ENCODE data around the gene USE1.

- TF ChIP-seq CTCF (IDR thresholded peaks at IDR 0.05) (no peak), TCF7L2 (IDR thresholded peaks at IDR 0.05; ENCODE audit: low read depth, low read length) (no peak), SIN3A (IDR thresholded peaks at IDR 0.05; ENCODE audit: borderline replicate concordance, insufficient read depth, low read depth, low read length) (no peak), POLR2AphosphoS5 (IDR thresholded peaks at IDR 0.05; ENCODE audit: low read depth, low read length) (no peak)
These were observed 44.1 kb downstream of the USE1 start for GRCh38 chr19:17259118-17259780.

Measured in Panc1 (cell line).